ENCODE data around the gene LRP8.

The LRP8 gene

GRCh38 chr1:53328009-53328461, at the start of gene LRP8:
LRP8 (minus strand) TSS chr1:53328070; CDS start chr1:53327912, 158 bp downstream.
- DNase-seq: peak in 36 of 51 donors; percentile 17 to 81 (median 58)

DNA sequence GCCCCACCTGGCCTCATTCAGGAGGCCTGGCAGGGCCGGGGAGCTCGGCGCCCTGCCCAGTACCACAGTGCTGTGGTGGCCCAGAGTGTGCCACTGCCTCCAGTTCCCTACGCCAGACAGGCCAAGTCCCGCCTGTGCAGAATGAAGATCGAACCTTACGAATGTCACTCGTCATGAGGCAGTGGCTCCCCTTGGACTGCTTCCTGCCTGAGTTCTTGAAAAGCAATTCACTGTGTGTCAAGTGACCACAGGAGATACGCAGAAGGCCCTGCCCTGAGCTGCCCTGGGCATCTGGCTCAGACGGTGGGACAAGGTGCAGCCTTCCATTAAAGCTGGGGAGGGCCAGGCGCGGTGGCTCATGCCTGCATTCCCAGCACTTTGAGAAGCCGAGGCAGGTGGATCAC, 49.6 kb upstream of the LRP8 start:
- no peak for DNase-seq

- no peak for DNase-seq
These were observed 49.0 kb upstream of the LRP8 start for GRCh38 chr1:53376742-53377437.

DNA sequence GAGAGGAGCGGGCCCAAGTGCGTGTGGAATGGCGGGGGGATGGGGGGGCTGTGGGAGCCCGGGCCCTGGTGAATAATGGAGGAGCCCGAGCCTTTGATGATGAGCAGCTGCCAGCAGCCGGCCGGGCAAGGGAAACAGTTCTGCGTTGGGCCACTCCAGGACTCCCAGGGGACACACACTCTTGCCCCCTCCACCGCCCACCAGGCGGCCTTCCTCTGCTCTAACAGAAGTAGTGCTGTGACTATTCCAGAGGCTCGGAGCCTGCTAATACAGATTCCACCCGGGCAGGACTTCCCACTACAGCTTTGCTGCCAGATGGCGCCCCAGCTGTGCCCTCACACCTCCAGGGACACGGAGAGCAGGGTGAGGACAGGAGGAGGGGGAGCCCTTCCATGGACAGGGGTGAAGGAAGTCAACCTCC, 48.2 kb upstream of the LRP8 start:
- no peak for DNase-seq

DNA sequence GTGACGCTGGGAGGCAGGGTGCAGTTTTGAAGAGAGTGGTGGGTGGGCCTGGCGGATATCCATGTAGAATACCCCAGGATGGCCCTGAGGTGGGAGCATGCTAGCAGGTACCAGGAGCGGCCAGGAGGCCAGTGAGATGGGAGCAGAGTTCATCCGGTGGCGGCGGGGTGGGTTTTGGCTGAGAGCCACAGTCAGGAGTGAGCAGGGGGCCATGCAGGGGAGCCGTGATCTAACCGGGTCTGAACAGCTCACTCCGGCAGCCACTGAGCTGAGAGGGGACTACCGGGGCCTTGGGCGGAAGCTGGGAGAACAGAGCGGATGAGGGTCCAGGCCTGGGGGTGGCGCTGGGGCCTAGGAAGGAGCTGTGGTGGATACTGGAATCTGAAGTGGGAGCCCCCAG, 47.6 kb upstream of the LRP8 start:
- peak in 1 of 51 donors; percentile 6 for DNase-seq

- DNase-seq: no peak
These were observed 45.4 kb upstream of the LRP8 start for GRCh38 chr1:53373246-53373645.

DNA sequence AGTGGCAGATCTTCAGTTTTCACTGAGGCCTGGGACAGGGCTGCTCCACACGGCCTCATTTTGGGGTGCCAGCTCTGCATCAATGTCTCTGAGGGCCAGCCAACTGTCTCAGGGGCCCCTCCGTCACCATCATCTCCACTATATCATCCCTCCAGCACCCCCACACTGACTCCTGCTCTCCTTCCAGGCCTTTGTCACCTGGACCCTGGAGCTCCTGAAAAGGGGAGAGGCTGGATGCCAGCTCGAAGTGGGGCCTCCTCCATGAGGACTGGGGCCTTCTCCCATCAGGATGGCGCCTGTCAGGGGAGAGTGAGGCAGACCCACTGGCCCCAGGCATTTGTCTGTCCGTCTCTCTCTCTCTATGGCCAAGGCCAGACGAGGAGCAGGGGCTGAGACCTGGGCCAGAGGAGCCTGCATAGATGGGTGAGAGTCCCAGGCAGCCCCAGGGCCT, 44.7 kb upstream of the LRP8 start:
- DNase-seq: no peak

DNA sequence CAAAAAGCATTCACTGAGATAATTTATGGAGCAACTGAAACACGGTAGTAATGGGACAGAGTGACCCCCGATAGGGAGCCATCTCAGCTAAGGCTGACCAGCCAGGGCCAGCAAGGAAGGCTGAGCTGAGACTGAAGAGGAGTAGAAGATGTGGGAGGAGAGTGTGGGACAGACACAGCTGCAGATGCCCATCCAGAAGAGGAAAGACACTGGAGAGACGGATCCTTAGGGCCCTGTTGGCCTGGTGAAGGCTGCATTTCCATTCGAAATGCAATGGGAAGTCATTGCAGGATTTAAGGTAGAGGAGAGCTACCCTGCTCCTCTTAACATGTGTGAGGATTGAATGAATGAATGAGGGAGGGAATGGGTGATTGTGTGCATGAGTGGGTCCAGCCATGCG, 44.0 kb upstream of the LRP8 start:
- no peak for DNase-seq

DNA sequence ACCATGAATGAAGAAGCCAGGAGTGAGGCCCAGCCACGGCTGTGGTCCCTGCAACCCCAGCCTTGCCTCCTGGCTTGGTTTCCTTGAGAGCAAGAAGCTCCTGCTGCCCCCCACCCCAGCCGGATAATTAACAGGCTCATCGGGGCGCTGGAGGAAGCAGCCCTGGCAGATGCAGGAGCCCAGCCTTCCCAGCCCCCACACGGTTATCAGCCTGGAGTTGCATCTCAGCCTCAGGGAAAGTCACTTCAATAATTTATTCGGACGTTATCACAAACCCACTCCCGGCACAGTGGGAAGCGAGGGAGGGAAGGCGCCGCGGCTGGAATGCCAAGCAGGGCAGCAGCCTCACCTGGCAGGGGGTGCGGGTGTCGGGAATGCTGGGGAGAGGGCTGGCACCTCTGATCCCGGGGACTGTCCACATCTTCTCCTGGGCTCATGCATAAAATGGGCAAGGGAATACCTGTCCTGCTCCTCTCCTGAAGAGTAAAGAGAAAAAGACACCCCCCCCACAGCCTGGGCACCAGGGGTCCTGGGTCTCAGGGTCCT, 43.3 kb upstream of the LRP8 start:
- DNase-seq: no peak

DNA sequence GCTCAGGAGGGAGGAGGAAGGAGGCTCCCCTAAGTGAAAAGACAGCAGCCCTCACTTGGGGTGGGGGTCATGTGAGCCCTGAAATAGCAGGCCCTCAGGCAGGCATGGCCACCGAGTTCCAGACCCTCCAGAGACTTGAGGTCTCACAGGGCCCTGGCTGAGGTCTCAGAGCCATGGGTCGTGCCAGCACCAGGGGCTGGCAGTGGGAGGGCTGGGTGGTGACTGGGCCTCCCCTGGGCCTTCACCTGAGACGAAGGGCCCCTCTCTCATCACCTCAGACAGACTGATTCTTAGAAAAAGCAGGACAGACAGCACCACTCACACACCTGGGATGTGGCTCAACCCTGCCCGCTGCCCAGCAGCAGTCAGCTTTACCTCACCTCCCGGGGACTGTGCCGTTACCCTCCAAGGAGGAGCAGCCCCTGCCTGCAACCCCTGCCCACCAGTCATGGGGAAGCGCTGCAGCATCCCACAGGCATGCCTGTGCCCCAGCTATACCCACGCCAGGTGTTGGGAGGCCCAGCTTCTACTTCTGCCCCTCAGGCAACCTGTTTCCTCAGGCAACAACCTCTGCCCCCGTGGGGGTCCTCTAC, 42.6 kb upstream of the LRP8 start:
- DNase-seq: no peak

DNA sequence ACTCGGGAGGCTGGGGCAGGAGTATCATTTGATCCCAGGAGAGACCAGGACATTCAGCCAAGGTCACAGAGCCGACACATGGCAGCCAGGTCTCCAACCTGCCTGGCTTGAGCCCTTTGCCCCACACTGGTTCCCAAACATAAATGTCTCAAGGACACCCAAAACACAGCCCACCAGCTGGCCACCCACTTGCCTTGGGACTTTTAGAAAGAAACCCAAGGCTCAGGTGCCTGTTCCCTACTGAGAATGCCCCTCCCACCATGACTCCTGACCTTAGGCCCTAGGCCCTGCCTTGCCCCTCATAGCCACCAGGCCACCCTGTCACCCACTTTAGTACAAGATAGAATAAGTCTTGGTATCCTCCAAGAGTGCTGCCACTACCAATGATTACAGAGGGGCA, 41.9 kb upstream of the LRP8 start:
- DNase-seq: no peak

- DNase-seq: no peak
These were observed 41.3 kb upstream of the LRP8 start for GRCh38 chr1:53369034-53369750.

- peak in 17 of 51 donors; percentile 9 to 39 (median 26) for DNase-seq
These were observed 40.6 kb upstream of the LRP8 start for GRCh38 chr1:53368314-53369033.

GRCh38 chr1:53367503-53368313, 39.8 kb upstream of the LRP8 start:
- no peak for DNase-seq

DNA sequence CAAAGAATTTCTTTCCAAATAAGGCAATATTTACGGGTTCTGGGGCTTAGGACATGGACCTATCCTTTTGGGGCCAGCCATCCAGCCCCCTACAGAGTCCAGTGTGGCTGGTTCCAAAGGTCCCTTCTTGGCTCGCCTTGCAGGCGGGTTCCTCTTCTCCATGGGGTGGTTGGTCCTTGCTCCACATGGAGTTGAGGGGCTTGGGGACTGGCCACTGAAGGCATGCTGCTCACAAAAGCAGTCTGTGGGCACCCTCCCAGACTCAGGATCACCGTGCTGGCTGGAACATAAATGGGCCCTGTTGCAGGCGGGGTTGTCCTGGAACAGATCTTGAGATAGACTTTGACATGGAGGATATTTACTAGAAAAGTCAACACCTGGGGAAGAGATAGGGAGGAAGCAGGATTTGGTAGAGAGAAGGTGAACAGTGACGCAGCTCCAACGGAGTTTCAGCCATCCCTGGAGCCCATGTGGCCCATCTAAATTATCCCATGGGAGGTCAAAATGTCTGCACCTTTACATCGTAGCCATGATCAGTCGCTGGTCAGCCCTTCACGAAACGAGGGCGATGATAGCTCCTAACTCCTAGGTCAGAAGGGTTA, 39.1 kb upstream of the LRP8 start:
- no peak for DNase-seq

- DNase-seq: no peak
These were observed 37.7 kb upstream of the LRP8 start for GRCh38 chr1:53365437-53366063.

- no peak for DNase-seq
These were observed 35.2 kb upstream of the LRP8 start for GRCh38 chr1:53362851-53363642.

DNA sequence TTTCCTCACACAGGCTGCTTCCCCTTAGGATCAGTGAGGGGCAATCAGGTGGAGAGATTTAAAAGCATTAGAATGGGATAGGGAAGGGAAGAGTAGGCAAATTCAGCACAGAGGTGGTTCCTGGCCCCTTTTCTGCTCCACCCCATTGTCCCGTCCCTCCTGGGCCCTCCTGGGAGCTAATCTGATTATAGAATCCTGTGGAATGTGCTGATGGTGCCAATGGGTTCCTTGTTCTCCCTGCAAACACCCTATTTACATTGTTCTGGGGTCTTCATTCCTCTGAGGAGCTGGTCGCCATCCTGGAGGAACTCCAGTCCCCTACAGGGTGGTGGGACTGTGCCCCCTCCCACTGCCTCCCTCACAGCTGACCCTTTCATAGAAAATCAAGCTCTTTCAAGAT, 34.4 kb upstream of the LRP8 start:
- no peak for DNase-seq

GRCh38 chr1:53361541-53361961, 33.7 kb upstream of the LRP8 start:
- no peak for DNase-seq
